NCI-H460 (cell line): ENCODE results near the gene BBOX1. TPM values are rescaled to one million over a fixed set of nuclear protein-coding genes. Genes with fewer than 3 reads are reported as not detected.
"Not testable (repeated sequence)": the region's sequence is repeated elsewhere in the genome, so short reads cannot be mapped to it uniquely, and the experiment has no call there.

Source experiments
- DNase-seq: peaks from one replicate; pipeline ENCODE4 v3.0.0-alpha.2; 2016; ENCODE audit warnings: low read depth; ENCODE audit errors: extremely low read depth
- total RNA-seq: library from RNA; depleted of rRNA; stranded (reverse); fragments of >200 nt; shearing (Covaris generic); gene quantifications from 2 replicates; pipeline ENCODE4 v1.2.3, GENCODE V29; 2014

The BBOX1 gene
- total RNA-seq, 1 experiment from 2014 or later, result not detected

- no peak for DNase-seq
Observed at GRCh38 chr11:27120211-27120610, 79.6 kb downstream of the BBOX1 start.

GRCh38 chr11:27122001-27122400 is 81.4 kb downstream of the BBOX1 start:
- DNase-seq, result no peak

GRCh38 chr11:27124514-27125264 is 84.1 kb downstream of the BBOX1 start:
- no peak for DNase-seq

GRCh38 chr11:27129686-27130085 is 89.1 kb downstream of the BBOX1 start:
- DNase-seq, result no peak

GRCh38 chr11:27130806-27131205 is 90.2 kb downstream of the BBOX1 start:
- no peak for DNase-seq

- DNase-seq, result not testable (repeated sequence)
Observed at GRCh38 chr11:27135924-27136329, 95.3 kb downstream of the BBOX1 start.

GRCh38 chr11:27138716-27139115 is 98.1 kb downstream of the BBOX1 start:
- no peak for DNase-seq

- DNase-seq, result no peak
Observed at GRCh38 chr11:27139742-27140367, 99.2 kb downstream of the BBOX1 start.

- no peak for DNase-seq
Observed at GRCh38 chr11:27141576-27141975, 101.0 kb downstream of the BBOX1 start.

GRCh38 chr11:27147916-27148315 is 107.3 kb downstream of the BBOX1 start:
- DNase-seq, result no peak

- DNase-seq, result no peak
Observed at GRCh38 chr11:27148506-27148905, 107.9 kb downstream of the BBOX1 start.

GRCh38 chr11:27150098-27150497 is 109.5 kb downstream of the BBOX1 start:
- DNase-seq, result no peak

- no peak for DNase-seq
Observed at GRCh38 chr11:27153136-27153535, 112.5 kb downstream of the BBOX1 start.

- peak; percentile 55 for DNase-seq
Observed at GRCh38 chr11:27158456-27159334, 118.1 kb downstream of the BBOX1 start.

- no peak for DNase-seq
Observed at GRCh38 chr11:27159335-27159679, 118.7 kb downstream of the BBOX1 start.

GRCh38 chr11:27161071-27161470 is 120.5 kb downstream of the BBOX1 start:
- DNase-seq, result no peak

GRCh38 chr11:27162237-27162636 is 121.6 kb downstream of the BBOX1 start:
- no peak for DNase-seq

GRCh38 chr11:27166130-27166529 is 125.5 kb downstream of the BBOX1 start:
- DNase-seq, result no peak

GRCh38 chr11:27171376-27171958 is 130.9 kb downstream of the BBOX1 start:
- no peak for DNase-seq

- no peak for DNase-seq
Observed at GRCh38 chr11:27173545-27173944, 132.9 kb downstream of the BBOX1 start.

- DNase-seq, result no peak
Observed at GRCh38 chr11:27174021-27174420, 133.4 kb downstream of the BBOX1 start.
